GM19468 (cell line): ENCODE measurements around the gene TTC28.

Source experiments
- ATAC-seq: cut with Tn5 transposase; IDR thresholded peaks from one replicate; pipeline ENCODE4 v1.9.1; 2021; ENCODE audit warnings: mild to moderate bottlenecking, moderate library complexity, moderate number of reproducible peaks; ENCODE audit not compliant: unreplicated experiment; ENCODE audit errors: extremely low read depth

The TTC28 gene

DNA sequence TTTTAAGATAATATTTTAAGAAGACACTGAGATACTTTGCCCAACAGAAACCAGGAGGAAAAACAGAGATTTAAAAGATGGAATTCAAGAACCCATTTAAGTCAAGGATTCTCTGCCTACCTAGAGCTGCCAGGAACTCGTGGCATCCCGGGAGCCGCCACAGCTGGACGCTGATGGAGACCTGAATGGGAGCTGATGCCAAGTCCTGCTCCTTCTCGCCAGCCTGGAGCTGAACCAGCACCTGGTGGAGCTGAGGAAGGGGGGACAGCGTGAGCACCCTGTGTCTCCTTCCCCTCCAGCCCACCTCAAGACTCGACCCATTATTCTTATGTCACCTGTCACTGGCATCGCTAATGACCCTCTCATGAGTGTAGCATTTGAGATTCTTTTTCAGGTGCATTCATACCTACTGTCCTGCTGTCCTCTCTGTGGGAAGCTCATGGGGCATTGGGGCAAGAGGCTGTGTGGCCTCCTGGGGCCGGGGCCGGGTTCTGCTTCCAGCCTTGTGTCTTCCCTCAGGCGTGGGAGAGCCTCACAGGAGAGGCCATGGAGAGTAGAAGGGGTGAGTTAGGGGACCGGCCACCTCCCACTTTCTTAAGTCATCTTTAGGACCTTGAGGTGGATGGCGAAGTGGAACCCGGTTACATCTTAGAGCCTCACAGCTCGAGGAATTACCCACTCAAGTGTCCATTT is 689.7 kb downstream of the TTC28 start:
- ATAC-seq, result no peak

DNA sequence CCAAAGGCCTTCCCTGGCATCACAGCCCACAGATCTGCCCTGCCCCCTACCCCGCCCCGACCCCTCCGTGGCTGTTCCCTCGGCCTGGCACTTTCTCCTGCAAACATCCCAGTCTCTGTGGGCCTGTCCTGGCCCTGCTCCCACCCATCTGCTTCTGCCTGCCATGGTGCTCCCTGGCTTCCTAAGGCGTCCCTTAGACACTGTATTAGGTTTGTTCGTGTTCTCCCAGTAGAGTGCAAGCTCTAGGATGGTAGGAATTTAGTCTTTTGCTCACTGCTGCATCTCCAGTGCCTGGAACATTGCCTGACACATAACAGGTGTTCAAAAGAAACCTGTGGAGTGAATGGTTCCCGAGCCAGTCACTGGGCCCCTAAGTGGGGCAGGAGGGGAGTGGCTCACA is 690.9 kb downstream of the TTC28 start:
- no peak for ATAC-seq

DNA sequence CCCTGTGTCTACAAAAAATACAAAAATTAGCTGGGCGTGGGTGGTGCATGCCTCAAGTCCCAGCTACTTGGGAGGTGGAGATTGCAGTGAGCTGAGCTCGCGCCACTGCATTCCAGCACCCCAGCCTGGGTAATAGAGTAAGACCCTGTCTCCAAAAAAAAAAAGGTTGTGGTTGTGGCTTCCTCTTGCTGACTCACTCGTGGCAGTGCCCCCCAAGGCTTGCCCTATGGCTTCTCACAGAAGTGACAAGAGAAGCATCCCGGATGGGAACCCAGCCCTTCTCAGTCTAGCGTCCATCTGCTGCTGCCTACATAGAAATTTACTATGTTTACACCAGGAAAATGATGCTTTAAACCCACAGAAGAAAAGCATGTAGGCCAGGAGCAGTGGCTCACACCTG is 692.1 kb downstream of the TTC28 start:
- no peak for ATAC-seq

DNA sequence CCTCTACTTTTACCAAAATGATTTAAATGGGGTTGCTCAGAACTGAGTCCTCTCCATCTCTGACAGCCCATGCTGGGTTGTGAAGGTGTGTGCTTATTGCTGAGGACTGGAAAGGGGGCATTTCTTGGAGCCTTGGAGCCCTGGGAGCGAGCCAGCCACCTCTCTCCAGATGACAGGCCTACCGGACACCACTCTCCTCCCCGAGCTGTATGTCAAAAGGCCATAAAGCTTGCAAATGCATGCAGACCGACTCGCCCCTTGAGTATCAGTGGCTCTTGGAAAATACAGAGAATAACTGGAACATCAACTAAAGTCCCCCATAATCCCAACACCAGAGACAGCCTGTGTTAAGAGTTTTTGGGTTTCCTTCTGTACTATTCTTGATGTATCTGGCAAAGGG is 692.7 kb downstream of the TTC28 start:
- ATAC-seq, result no peak

DNA sequence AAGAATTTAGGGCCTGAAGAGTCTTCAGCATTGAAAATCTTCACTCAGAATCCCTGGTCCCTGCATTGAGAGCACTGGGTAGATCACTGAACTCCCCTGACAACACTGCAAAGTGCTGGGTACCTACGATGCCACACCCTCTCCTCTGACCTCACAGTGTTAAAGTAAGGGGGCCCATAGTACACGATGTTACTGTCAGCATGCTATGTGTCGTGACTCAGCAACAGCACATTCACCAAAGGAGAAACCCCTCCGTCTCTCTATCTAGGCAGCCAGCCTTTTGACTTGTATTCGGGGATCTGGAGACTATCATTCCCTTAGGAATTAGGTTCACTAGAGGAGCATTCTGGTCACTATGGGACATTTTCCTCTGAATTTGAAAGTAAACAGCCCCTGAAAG is 693.2 kb downstream of the TTC28 start:
- ATAC-seq, result no peak

DNA sequence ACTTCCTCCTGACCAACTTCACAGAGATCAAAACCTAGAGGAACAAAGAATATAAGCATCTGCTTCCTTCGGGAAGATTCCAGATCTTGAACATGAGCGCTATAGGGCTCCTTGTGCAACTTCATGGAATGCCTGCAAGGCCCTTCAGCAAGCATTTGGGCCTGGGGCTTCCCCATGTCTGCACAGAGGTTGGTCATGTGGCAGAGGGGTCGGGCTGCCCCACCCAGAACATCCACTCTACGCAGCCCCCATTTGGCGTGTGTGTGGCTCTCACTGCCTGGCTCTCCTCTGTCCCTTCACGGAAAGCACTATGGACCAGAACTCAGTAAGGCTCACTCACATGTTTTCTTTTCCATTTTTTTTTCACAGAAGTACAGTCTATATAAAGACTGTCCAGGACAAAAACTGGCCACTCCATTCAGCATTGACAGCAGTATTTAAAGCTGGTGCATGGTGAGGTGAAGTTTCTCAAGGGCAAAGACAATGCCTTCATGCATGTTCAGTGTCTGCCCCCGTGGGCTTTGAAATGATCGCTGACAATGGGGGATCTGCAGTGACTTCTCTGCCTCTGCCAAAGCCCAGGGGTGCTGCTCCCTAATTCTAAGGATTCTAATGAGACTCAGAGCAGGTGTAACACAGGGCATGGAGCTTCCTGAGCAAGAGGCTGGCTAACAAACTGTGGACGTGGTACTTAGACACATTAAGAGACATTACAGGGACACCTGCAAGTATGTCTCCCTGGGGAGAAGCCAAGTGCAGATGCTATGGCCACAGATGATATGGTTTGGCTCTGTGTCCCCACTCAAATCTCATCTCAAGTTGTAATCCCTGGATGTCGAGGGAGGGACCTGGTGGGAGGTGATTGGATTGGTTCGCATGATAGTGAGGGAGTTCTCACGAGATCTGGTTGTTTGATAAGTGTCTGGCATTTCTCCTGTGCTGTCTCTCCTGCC is 694.0 kb downstream of the TTC28 start:
- ATAC-seq, result no peak

DNA sequence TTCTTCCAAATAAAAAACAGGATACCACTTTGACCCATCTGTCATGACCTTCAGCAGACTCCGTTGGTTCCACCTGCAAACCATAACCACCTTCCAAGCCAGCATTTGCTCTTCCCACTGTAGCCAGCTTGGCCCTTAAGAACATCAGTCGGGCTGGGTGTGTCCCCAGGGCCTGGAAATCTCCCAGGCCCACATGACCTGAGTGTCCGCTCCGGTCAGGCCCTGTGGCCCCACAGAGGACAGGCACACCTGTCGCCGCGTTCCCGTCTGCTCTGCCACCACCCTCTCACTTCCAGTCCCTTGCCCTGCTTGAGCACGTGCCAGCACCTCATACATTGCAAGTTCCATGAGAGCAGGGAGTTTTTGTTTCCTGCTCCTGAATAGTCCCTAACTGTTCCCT is 694.9 kb downstream of the TTC28 start:
- ATAC-seq, result no peak

DNA sequence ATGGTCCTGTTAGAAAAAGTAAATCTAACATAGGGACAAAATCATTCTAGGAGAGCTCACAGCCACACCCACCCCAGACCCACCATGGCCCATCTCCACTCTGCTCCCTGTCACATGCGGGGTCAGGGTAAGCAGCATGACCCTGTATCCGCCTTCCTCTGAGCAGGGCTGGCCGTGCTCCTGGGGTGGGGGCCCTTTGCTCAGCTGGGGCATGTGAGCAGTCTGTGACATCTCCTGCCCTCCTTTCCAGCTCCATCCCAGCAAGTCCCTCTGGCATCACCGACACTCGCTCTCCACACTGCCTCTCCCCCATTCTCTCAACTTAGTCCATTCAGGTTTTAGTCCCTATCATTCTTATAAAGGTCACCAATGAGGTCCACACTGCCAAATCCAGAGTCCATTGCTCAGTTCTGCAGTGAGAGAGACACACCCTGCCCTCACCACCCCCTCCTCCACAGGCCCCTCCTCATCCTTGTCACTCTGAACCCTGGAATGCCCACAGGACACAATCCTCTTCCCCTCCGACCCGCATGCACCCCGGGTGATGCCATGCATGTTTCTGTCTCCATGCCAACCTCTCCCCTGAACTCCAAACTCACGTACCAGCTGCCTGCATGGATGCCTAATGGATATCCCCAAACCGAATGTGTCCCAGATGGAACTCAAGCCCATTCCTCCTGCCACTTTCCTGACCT is 695.5 kb downstream of the TTC28 start:
- ATAC-seq, result no peak

DNA sequence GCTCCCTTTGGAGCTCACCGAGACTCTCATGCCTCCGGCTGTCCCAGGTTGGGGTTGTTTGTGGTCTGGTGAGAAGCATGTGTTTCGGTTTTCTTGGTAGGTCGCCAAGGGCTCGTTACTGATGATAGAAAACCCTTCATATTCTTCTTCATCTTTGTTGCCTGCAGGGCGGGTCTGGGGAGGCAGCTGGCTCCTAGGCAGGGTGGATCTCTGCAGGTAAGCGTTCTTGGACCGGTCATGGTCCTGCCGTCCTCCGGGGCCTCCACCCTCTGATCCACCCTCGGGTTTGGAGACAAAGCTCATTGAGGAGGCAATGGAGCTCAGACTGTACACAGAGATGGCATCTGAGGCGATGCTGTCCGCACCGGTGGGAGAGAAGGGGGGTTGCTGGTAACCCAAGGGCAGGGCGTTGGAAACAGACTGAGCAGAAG is 696.3 kb downstream of the TTC28 start:
- ATAC-seq, result no peak

DNA sequence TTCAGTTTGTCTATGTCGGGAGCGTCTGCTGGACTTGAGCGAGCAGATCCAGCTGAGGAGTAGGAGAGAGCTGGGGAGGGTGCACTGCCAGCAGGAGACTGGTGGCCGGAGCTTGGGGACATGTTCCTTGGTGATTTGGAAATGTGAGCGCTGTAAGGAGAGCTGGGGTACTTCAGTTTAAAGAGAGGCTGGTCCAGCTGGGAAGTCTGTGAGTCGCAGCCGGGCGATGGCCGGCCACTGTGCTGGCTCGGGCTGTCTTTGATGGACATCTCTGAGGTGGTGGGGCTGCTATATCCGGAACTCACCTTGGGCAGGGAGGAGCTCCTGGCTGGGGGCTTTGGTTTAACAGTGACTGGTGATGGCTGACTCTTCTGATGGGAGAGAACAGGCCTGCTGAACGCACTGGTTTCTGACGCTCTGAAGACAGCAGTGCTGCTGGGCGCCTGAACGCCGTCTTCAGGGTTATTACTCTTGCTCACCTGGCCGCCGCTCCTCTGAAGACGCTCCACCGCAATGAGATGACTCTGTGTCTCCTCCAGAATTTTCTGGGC is 696.9 kb downstream of the TTC28 start:
- no peak for ATAC-seq

DNA sequence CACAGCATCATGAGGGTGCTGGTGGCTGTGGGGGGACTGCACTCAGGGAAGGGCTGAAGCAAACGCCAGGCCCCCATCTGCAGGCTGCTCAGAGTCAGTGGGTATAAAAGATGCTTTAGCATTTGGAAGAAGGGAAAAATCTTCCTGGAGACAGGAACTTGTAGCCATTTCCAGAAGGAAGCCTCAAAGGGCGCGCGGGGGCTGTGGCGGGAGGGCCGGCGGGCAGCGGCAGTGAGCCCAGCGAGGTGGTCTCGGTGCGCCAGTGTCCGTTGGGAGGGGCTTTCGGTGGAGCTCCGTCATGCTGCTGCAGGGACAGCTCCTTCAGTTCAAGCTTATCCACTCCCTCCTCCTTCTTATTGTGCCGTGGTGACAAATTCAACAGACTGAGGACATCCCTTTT is 697.5 kb downstream of the TTC28 start:
- no peak for ATAC-seq

DNA sequence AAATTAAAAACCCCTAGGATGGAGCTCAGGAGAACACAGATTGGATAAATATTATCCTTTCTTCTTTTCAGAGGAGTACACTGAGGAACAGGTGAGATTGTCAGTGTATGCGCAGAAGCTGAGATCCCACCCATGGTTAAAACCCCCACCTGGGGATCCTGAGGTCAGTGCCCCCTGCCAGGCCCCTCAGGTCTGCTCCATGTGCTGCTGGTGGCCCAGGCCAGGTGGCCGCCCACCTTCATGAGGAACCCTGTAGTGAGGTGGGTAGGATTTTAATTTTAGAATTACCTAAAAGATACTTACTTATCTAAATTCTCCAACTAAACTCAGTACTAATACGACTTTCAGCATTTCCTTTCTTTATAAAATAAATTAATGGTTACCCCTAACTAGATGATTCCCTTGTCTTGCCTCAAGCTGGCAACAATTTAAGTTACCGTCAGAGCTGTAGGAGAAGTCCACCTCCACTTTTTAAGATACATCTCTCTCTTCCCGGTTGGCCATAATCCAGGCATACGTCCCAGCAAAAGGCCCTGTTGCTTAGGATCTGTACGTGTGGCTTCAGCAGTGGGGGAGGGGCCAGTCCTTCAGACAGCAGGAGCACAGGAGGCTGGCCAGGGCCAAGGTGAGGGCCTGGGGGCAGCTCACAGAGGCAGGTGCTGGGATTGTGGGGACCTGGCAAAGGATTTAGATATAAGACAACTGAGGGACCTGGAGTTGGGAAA is 699.1 kb downstream of the TTC28 start:
- ATAC-seq, result no peak

DNA sequence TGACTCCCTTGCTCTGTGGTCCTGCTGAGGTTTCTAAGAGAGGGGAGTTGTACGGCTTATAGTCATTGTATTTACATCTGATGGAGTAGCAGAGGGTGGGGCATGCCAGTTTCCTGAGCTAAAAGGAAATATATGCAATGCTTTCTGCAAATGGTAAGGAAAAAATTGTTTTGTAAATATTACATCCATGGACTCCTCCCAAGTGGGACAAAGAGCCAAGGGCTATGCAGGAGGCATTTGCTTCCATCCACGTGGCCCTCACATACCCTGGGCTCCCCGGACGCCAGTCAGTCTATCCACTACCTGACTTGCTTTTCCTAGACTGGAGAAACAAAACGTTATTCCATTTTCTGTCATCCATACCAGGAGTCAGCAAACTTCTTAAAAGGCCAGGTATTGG is 700.8 kb downstream of the TTC28 start:
- no peak for ATAC-seq

DNA sequence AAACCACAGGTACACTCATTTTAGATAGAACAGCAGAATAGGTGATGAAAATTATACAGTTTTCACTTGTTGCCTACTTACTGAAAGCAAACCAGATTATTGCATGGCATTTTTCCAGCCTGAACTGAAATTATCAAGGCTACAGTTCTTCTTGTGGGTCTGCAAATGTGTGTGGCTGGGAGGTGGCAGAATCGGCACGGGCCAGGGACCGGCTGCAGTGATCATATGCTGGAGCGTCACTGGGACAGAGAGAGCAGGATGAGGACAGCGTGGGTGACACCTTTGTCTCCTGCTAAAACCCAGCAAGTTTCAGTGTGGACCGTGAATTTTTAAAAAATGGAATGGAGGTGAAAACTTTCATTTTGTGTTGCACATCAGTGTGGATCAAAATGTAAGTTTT is 701.3 kb downstream of the TTC28 start:
- ATAC-seq, result no peak

DNA sequence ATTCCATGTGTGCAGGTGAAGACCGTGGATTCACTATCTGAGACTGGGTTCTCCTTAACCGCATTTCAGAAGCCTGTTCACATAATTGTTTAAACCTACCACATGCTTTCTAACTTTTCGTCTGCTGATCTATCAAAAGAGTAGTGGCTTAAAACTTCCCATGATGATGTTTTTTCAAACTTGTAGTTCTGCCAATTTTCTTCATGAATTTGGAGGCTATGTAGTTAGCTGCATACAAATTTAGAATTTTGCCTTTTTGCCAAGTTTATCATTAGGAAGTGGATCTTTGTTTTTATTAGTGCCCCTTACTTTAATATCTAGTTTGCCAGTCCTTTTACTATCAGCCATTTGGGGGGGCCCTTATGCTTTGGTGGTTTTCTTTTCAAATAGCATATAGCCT is 703.1 kb downstream of the TTC28 start:
- ATAC-seq, result no peak

DNA sequence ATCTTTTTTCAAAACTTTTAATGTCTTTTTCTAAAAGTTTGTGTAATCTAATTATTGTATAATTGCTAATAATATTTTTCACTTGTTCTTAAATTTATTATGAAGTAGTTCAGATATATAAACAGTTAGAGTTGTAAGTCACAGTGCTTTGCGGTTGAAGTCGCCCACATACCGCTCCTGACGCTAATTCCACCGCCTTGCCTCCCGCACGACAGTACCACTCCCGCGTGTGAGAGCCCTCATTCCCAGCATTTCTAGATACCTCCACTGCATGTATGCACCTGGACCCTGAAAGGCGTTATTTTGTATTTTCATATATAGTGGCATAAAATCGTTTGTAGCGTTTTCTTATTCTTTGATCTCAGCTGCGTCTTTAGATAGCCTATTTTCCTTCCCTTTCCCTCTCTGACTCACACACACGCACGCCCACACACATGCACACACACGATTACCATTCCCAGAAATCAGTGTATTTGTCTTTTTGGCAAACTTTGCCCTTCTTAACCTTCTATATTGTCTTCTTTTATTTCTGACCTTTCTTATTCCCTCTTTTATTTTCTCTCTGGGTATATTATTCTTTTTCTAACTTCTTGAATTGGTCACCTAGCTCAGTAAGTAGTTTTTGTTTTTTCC is 704.1 kb downstream of the TTC28 start:
- no peak for ATAC-seq

DNA sequence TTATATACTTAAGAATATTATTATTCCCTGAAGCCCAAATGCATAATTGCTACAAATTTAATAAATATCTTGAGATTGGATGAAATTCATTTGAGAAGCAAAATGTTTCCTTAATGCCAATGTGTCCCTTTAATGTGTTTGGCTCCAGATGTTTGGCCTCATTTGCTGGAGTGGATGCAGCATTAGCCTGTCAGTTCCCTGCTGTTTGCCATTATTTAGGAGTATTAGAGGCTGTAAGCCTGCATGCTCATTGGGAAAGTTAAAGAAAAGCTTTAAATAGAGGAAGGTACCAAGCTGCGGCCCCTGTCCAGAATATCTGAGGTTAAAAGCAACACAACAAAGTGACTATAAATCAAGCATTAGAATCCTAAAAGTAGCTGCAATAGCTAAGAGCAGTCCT is 705.8 kb downstream of the TTC28 start:
- ATAC-seq, result no peak

DNA sequence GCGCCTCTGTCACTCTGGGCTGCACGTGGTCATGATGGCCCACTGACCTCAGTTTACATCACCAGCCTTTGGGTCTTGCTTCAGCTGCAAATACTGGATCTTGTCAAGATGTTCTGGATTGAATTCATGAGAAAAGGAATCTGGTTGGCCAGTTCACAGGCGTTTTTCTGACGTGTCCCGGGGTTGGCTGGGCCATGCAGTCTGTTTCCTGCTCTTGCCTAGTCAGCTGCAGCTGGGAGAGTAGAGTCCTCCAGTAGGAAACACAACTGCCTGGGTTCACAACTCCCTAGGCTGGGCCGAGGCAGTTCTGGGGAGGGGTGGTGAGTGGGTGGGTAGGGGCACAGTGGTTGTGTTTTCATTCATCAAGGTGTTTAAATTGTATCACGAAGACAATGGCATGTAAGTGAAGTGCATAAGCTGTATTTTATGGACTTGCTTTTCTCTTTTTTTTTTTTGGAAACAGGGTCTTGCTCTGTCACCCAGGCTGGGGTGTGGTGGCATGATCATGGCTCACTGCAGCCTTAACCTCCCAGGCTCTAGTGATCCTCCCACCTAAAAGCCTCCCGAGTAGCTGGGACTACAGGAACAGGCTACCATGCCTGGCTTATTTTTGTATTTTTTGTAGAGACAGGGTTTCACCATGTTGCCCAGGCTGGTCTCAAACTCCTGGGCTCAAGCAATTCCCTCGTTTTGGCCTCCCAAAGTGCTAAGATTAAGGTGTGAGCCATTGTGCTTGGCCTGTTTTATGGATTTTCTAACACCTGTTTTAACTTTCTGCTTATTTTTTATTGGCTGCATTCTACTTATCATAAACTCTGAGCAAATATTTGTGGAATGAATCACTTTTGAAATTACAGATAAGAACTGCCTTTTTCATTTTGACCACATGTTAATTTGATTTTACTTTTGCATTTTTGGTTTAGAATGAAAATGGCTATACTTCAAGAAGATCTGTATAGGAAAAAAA is 706.6 kb downstream of the TTC28 start:
- no peak for ATAC-seq
